Body of pancreas (tissue), 4 donors: ENCODE measurements around the gene MAPT. TPM values are rescaled to one million over a fixed set of nuclear protein-coding genes. Genes with fewer than 3 reads are reported as not detected.

Experiments
- ATAC-seq: fragments of 150-250 bp; one replicate; pipeline ENCODE4 v1.9.1; 2016
- DNase-seq, 4 donors: peaks; one replicate each; pipeline ENCODE4 v3.0.0-alpha.2; 2019
- H3K27ac ChIP-seq, 4 donors: fragments of 200-600 bp; sonication (generic); 1 replicate in 3 of 4; 2 replicates in 1 of 4; pipeline versions ENCODE4 v1.5.1 to v1.6.1; 2016 to 2019; ENCODE audit warnings: mild to moderate bottlenecking in 1 of 4, mixed read lengths in 1 of 4, moderate library complexity in 1 of 4
- H3K27me3 ChIP-seq, 2 donors: fragments of 200-600 bp; sonication (generic); one replicate each; pipeline ENCODE4 v1.6.0; 2016; ENCODE audit warnings: mild to moderate bottlenecking in 1 of 2
- H3K36me3 ChIP-seq, 2 donors: fragments of 200-600 bp; sonication (generic); replicated peaks in 1 of 2; 2 replicates each; pipeline ENCODE4 v1.5.1; 2016; ENCODE audit warnings: low read depth in 2 of 2; ENCODE audit not compliant: insufficient read depth in 1 of 2
- H3K4me1 ChIP-seq: fragments of 200-600 bp; sonication (generic); one replicate; pipeline ENCODE4 v1.6.0; 2016
- H3K4me3 ChIP-seq, 2 donors: fragments of 200-600 bp; sonication (generic); 1 replicate in 1 of 2; 2 replicates in 1 of 2; pipeline ENCODE4 v1.5.1; 2016 to 2019
- H3K9me3 ChIP-seq, 3 donors: fragments of 200-600 bp; sonication (generic); 1 replicate in 2 of 3; 2 replicates in 1 of 3; pipeline ENCODE4 v1.5.1; 2016
- CTCF ChIP-seq, 7 experiments: fragments of 450-650 bp in 4 of 7; fragments of 200-600 bp in 3 of 7; sonication (generic) in 3 of 7; IDR thresholded peaks; one replicate each; pipeline ENCODE4 v1.5.1; 2016 to 2019; ENCODE audit warnings: antibody characterized with exemption in 7 of 7
- POLR2A ChIP-seq, 3 donors: fragments of 450-650 bp; IDR thresholded peaks; one replicate each; pipeline ENCODE4 v1.6.1; 2016; ENCODE audit warnings: antibody characterized with exemption in 3 of 3, mild to moderate bottlenecking in 2 of 3
- WGBS, 2 donors: methylation state at CpG; one replicate each; pipeline ENCODE4 v1.1.5; 2017; 5-methylcytosine and 5-hydroxymethylcytosine counted together
- intact Hi-C: fragments of 100-400 bp; cut with DNase I; formaldehyde crosslinking; loops from one replicate; pipeline ENCODE4 v1.15.1; 2023
- total RNA-seq, 2 donors: library from RNA; depleted of rRNA; stranded (reverse); fragments of >200 nt; gene quantifications; one replicate each; pipeline ENCODE4 v1.1.0, GENCODE V29; 2016

Gene MAPT
- total RNA-seq, 2 donors from 2014 or later: 1.6 to 2.3 TPM

GRCh38 chr17:45991341-45991740 lies 97.0 kb downstream of the MAPT start:
- no peaks in the 10 kb centered on the region for H3K27me3 ChIP-seq
- no peaks in the 10 kb centered on the region for H3K9me3 ChIP-seq
- no peak for DNase-seq
- no peak overlapping the region for H3K4me3 ChIP-seq
- no peak overlapping the region for H3K27ac ChIP-seq
- no peak for ATAC-seq
- 76 to 87% methylated on average over 8 to 10 of the region's 10 CpGs for WGBS, 2 donors
- no peaks in the 10 kb centered on the region for H3K36me3 ChIP-seq
- intact Hi-C loops: no loop called here
- no peak for TF ChIP-seq CTCF (IDR thresholded peaks at IDR 0.05)
- no peak for TF ChIP-seq POLR2A (IDR thresholded peaks at IDR 0.05)
- no peaks in the 10 kb centered on the region for H3K4me1 ChIP-seq

- no peak overlapping the region for H3K27ac ChIP-seq
- TF ChIP-seq POLR2A (IDR thresholded peaks at IDR 0.05) (no peak), CTCF (IDR thresholded peaks at IDR 0.05) (no peak)
- intact Hi-C loops: no loop called here
- DNase-seq (no peak), ATAC-seq (no peak)
- H3K4me1 ChIP-seq: no peaks in the 10 kb centered on the region
- no peaks in the 10 kb centered on the region for H3K27me3 ChIP-seq
- no peak overlapping the region for H3K4me3 ChIP-seq
- 67 to 75% methylated on average over 6 of the region's 6 CpGs for WGBS, 2 donors
- H3K36me3 ChIP-seq: no peaks in the 10 kb centered on the region
- no peaks in the 10 kb centered on the region for H3K9me3 ChIP-seq
Observed at GRCh38 chr17:45992175-45992574, 97.8 kb downstream of the MAPT start.

GRCh38 chr17:45992904-45993303 lies 98.5 kb downstream of the MAPT start:
- Histone ChIP-seq H3K4me1 (no peaks in the 10 kb centered on the region), H3K27me3 (no peaks in the 10 kb centered on the region), H3K9me3 (no peaks in the 10 kb centered on the region), H3K27ac (no peak overlapping the region), H3K4me3 (no peak overlapping the region), H3K36me3 (no peaks in the 10 kb centered on the region)
- no peak for ATAC-seq
- intact Hi-C loops: no loop called here
- 77 to 79% methylated on average over 10 of the region's 10 CpGs for WGBS, 2 donors
- TF ChIP-seq CTCF (IDR thresholded peaks at IDR 0.05): no peak
- no peak for TF ChIP-seq POLR2A (IDR thresholded peaks at IDR 0.05)
- no peak for DNase-seq

GRCh38 chr17:45993962-45994627 lies 99.7 kb downstream of the MAPT start:
- ATAC-seq (no peak), DNase-seq (no peak)
- no peaks in the 10 kb centered on the region for H3K4me1 ChIP-seq
- 87 to 91% methylated on average over 15 to 16 of the region's 16 CpGs for WGBS, 2 donors
- no peaks in the 10 kb centered on the region for H3K36me3 ChIP-seq
- H3K4me3 ChIP-seq: no peak overlapping the region
- intact Hi-C loops: no loop called here
- H3K27ac ChIP-seq: no peak overlapping the region
- H3K9me3 ChIP-seq: no peaks in the 10 kb centered on the region
- TF ChIP-seq CTCF (IDR thresholded peaks at IDR 0.05) (no peak), POLR2A (IDR thresholded peaks at IDR 0.05) (no peak)
- no peaks in the 10 kb centered on the region for H3K27me3 ChIP-seq

- H3K9me3 ChIP-seq: no peaks in the 10 kb centered on the region
- intact Hi-C loops: loop anchor here (5.0 kb wide), 1 partner anchor 222 kb away; no protein-coding TSS in a partner anchor
- ATAC-seq (no peak), DNase-seq (no peak)
- WGBS, 2 donors: 96 to 97% methylated on average over 7 to 8 of the region's 8 CpGs
- H3K36me3 ChIP-seq: no peaks in the 10 kb centered on the region
- no peak for TF ChIP-seq POLR2A (IDR thresholded peaks at IDR 0.05)
- no peak for TF ChIP-seq CTCF (IDR thresholded peaks at IDR 0.05)
- H3K4me1 ChIP-seq: no peaks in the 10 kb centered on the region
- no peaks in the 10 kb centered on the region for H3K27me3 ChIP-seq
- no peak overlapping the region for H3K4me3 ChIP-seq
- no peak overlapping the region for H3K27ac ChIP-seq
Observed at GRCh38 chr17:45994987-45995386, 100.6 kb downstream of the MAPT start.
